AG04450 (cell line): ENCODE measurements around the gene PEX26. TPM values are rescaled to one million over a fixed set of nuclear protein-coding genes. Genes with fewer than 3 reads are reported as not detected.

Source experiments
- CTCF ChIA-PET: fragments of 300-600, 350-600 bp; formaldehyde crosslinking; extraction: SDS; loops from one replicate; lab custom pipeline; 2022; ENCODE audit warnings: antibody characterized with exemption, inconsistent platforms; lab: Charles Lee
- POLR2A ChIA-PET: fragments of 350-600 bp; formaldehyde crosslinking; extraction: SDS; loops from one replicate; lab custom pipeline; 2021; ENCODE audit warnings: antibody characterized with exemption, inconsistent platforms; lab: Yijun Ruan, JAX
- DNase-seq: peaks from one replicate; pipeline ENCODE4 v3.0.0-alpha.2; 2011; ENCODE audit warnings: low read depth, low spot score
- H3K27ac ChIP-seq: one replicate; pipeline ENCODE4 v1.5.1; 2012; ENCODE audit warnings: low read depth, low read length, control low read depth
- H3K27me3 ChIP-seq: one replicate; pipeline ENCODE4 v1.6.0; 2012; ENCODE audit warnings: low read length; ENCODE audit not compliant: control insufficient read depth, insufficient read depth
- H3K4me3 ChIP-seq: 2 replicates; pipeline ENCODE4 v1.5.1; 2011; ENCODE audit warnings: mild to moderate bottlenecking, low read depth, low read length, control low read depth
- H3K9me3 ChIP-seq: 2 replicates; pipeline ENCODE4 v1.5.1; 2012; ENCODE audit warnings: low read length; ENCODE audit not compliant: control insufficient read depth, insufficient read depth
- polyA plus RNA-seq: library from polyadenylated mRNA; depleted of rRNA; stranded (reverse); fragments of >200 nt; gene quantifications from 2 replicates; pipeline ENCODE4 v1.2.3, GENCODE V29; 2011
- TF ChIP-seq, protein P1 (sequence below): IDR thresholded peaks from 2 replicates; pipeline ENCODE4 v1.5.1; 2011; ENCODE audit warnings: low read depth, low read length, control low read depth, inconsistent platforms

PEX26 gene
- polyA plus RNA-seq, 1 experiment: 20.8 TPM

- no peaks in the 10 kb centered on the region for H3K9me3 ChIP-seq
- H3K27me3 ChIP-seq: no peaks in the 10 kb centered on the region
- ChIA-PET CTCF (no interaction called here), POLR2A (no interaction called here)
- H3K27ac ChIP-seq: no peak overlapping the region
- H3K4me3 ChIP-seq: no peak overlapping the region
- no peak for DNase-seq
- TF ChIP-seq, protein P1, sequence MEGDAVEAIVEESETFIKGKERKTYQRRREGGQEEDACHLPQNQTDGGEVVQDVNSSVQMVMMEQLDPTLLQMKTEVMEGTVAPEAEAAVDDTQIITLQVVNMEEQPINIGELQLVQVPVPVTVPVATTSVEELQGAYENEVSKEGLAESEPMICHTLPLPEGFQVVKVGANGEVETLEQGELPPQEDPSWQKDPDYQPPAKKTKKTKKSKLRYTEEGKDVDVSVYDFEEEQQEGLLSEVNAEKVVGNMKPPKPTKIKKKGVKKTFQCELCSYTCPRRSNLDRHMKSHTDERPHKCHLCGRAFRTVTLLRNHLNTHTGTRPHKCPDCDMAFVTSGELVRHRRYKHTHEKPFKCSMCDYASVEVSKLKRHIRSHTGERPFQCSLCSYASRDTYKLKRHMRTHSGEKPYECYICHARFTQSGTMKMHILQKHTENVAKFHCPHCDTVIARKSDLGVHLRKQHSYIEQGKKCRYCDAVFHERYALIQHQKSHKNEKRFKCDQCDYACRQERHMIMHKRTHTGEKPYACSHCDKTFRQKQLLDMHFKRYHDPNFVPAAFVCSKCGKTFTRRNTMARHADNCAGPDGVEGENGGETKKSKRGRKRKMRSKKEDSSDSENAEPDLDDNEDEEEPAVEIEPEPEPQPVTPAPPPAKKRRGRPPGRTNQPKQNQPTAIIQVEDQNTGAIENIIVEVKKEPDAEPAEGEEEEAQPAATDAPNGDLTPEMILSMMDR: no peak
Measured at GRCh38 chr22:18067121-18067520, 10.7 kb upstream of the PEX26 start.

DNA sequence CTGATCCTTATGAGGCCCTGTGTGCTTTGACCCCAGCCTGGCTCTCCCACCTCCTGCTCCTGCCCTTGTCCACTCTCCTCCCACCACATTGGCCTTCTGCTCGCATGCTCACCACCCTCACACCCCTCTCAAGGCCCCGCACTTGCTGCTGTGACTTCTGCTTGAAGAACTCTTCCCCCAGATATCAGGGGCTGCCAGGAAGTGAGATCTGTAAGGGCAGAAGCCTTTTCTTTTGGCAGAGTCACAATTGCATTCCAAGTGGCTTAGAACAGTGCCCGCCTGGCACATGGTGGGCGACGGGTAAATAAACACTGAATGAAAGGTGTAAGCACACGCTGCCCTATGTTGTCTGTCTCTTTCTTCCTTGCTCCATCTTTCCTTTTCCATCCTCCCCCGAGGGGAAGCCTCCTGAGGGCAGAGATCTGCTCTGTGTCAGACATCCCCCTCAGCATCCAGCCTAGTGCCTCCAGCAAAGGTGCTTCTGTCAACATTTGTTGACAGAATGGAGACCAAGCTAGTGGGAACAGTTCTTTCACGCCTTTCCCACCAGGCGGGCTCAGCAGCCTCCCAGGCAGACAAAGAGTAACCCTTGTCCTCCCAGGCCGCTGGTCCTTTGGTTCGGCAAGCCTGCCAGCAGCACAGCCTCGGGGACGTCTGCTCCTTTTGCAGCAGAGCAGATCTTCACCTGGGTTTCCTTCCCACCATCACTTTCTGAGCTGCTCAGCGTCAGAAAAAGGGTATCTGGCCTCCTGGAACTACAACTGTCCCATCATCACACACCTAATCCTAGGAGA, 10.0 kb upstream of the PEX26 start:
- CTCF ChIA-PET: interaction anchor here (1.1 to 2.8 kb wide), 2 partner anchors 9 to 237 kb away, joined by 5 to 15 read pairs; no protein-coding TSS in a partner anchor
- Histone ChIP-seq H3K9me3 (no peaks in the 10 kb centered on the region), H3K4me3 (no peak overlapping the region), H3K27ac (peak overlapping the region; percentile 25), H3K27me3 (no peaks in the 10 kb centered on the region)
- DNase-seq: no peak
- TF ChIP-seq, protein P1: no peak
- POLR2A ChIA-PET: interaction anchor here (1.3 kb wide), 1 partner anchor 23 kb away, joined by 5 read pairs; no protein-coding TSS in a partner anchor

GRCh38 chr22:18068381-18068988, 9.3 kb upstream of the PEX26 start:
- CTCF ChIA-PET: interaction anchor here (0.7 to 2.8 kb wide), 3 partner anchors 8 to 238 kb away, joined by 3 to 15 read pairs (median 5); no protein-coding TSS in a partner anchor
- no peaks in the 10 kb centered on the region for H3K9me3 ChIP-seq

DNA sequence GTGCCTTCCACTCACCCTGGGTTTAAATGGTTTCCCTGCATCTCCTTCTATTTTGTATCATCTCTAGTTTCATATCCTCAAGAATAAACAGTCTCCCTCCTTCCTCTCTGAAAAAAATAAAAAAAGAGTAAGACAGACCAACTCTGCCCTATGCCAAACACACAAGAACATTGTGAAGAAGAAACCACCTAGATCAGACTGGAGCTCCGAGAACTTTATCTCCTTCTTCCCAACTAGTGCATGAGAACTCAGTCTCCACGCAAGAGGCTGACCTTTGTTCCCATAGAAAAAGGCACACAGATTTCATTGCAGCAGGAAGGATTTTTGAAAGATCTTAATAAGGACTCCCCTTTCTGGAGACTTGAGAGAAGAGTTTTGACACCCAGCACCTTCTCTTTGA, 8.7 kb upstream of the PEX26 start:
- POLR2A ChIA-PET: interaction anchor here (0.8 to 1.3 kb wide), 2 partner anchors 25 to 158 kb away, joined by 3 to 5 read pairs; no protein-coding TSS in a partner anchor
- DNase-seq: no peak
- Histone ChIP-seq H3K27ac (no peak overlapping the region), H3K4me3 (no peak overlapping the region), H3K9me3 (no peaks in the 10 kb centered on the region), H3K27me3 (no peaks in the 10 kb centered on the region)
- CTCF ChIA-PET: interaction anchor here (0.7 to 2.8 kb wide), 3 partner anchors 7 to 239 kb away, joined by 3 to 15 read pairs (median 5); no protein-coding TSS in a partner anchor
- TF ChIP-seq, protein P1: no peak

More at GRCh38 chr22:18068381-18068988, 9.3 kb upstream of the PEX26 start:
- H3K27me3 ChIP-seq: no peaks in the 10 kb centered on the region
- POLR2A ChIA-PET: interaction anchor here (0.8 to 1.3 kb wide), 2 partner anchors 24 to 158 kb away, joined by 3 to 5 read pairs; no protein-coding TSS in a partner anchor
- TF ChIP-seq, protein P1: no peak
- H3K4me3 ChIP-seq: no peak overlapping the region
- no peak for DNase-seq
- no peak overlapping the region for H3K27ac ChIP-seq
